HuH-7 (cell line): Measurements from ENCODE around the gene CORO6.

Experiments
- DNase-seq: peaks from one replicate; pipeline ENCODE4 v3.0.0; 2011; ENCODE audit warnings: low spot score

Gene CORO6

GRCh38 chr17:29612404-29613280 lies 10.1 kb downstream of the CORO6 start:
- DNase-seq: no peak

GRCh38 chr17:29612094-29612403 lies 10.7 kb downstream of the CORO6 start:
- no peak for DNase-seq

DNA sequence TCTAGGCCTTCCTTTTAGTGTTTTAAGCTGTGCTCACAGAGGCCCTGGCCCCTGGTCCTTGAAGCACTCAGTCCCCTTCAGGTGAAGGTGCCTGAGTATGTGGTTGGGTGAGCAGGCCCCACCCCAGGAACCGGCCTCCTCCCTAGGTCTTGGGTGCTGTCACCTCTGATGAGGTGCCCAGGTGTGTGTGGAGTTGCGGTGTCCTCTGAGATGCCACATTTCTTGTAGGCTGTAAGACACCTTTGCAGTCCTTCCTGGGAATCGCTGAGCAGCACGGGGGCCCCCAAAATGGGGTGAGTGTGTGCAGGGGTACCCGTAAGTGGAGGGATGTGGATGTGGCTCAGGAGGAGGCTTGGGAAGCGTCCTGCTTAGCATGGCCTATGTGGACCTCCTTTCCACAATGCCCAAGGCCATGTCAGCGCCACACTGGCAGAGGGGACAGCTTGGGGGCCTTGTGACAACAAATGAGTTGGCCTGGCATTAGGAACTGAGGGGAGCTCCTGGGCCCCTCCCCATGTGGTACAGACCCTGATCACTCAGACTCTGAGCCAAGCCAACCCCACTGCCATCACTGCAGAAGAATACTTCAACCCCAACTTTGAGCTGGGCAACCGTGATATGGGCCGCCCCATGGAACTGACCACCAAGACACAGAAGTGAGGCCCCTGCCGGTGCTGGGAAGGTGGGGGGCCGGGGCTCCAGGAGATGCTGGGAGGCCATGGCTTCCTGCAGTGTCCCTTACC lies 11.2 kb downstream of the CORO6 start:
- no peak for DNase-seq

- no peak for DNase-seq
Measured at GRCh38 chr17:29610395-29610794, 12.3 kb downstream of the CORO6 start.

DNA sequence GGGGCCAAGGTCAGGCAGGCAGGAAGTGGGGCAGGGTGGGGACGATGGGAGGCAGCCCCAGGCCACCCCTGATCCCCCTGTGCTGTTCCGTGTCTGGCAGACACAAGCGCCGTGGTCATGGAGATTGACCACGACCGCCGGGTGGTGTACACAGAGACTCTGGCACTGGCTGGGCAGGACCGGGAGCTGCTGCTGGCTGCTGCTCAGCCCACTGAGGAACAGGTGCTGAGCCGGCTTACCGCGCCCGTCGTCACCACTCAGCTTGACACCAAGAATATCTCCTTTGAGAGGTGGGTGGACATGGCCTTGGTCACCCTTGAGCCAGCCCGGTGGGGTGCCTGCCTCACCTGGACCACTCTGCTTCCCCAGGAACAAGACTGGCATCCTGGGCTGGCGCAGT lies 13.7 kb downstream of the CORO6 start:
- no peak for DNase-seq

- no peak for DNase-seq
Measured at GRCh38 chr17:29607557-29608195, 15.0 kb downstream of the CORO6 start.

DNA sequence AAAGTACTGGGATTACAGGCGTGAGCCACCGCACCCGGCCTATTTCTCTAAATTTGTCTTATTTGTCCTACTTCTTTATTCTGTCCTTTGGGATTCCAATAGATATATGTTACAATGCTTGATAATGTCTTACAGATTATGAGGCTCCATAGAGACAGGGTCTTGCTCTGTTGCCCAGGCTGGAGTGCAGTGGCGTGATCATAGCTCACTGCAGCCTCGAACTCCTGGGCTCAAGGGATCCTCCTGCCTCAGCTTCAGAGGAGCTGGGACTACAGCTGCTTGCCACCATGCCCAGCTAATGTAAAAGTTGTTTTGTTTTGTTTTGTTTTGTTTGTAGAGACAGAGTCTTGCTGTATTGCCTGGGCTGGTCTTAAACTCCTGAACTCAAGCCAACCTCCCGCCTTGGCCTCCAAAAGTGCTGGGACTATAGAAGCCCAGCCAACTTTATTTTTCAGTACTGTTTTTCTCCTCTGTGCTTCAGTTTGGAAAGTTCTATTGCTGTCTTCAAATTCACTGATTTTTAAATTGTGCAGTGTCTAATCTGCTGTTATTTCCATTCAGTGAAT lies 19.5 kb downstream of the CORO6 start:
- DNase-seq: no peak

GRCh38 chr17:29597361-29598172 lies 25.1 kb downstream of the CORO6 start:
- no peak for DNase-seq

- no peak for DNase-seq
Measured at GRCh38 chr17:29596811-29597210, 25.9 kb downstream of the CORO6 start.

- no peak for DNase-seq
Measured at GRCh38 chr17:29595943-29596774, 26.6 kb downstream of the CORO6 start.

DNA sequence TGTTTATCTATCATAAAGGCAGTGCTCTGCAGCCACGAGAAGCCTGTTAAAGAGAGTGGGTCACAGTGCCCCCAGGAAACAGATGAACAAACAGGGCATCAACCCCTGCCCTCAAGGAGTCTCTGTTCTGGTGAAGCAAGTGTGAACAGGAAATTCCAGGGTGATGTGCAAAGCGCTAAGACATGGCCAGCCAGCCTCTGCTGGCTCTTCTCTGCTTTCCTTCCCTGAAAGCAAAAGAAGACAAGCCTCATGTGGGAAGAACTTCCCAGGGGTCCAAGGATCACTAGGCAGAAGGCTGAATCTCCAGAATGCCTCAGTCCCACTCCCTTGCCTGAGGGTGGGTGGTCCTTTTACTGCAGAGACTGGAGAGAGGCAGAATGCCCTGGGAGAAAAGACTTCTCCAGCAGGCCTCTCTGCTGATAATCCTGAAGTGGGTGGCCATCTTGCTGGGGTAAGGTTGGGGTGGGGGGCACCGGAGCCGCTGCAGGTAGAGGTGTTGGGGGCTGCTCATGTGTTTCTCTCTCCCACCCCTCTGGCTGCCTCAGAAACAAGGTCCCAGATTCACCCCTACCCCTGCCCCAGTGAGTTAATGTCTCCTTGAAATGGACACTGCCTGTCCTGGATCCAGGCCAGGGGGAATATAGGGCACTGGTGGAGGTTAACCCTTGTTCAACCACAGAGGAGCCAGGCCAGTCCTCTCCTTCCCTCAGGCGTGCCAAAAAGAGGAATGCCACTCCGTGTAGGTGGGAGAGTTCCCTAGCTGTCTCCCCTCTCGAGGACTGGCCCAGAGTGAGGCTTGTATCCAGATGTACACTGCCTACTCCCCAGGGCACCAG lies 27.4 kb downstream of the CORO6 start:
- DNase-seq: no peak

DNA sequence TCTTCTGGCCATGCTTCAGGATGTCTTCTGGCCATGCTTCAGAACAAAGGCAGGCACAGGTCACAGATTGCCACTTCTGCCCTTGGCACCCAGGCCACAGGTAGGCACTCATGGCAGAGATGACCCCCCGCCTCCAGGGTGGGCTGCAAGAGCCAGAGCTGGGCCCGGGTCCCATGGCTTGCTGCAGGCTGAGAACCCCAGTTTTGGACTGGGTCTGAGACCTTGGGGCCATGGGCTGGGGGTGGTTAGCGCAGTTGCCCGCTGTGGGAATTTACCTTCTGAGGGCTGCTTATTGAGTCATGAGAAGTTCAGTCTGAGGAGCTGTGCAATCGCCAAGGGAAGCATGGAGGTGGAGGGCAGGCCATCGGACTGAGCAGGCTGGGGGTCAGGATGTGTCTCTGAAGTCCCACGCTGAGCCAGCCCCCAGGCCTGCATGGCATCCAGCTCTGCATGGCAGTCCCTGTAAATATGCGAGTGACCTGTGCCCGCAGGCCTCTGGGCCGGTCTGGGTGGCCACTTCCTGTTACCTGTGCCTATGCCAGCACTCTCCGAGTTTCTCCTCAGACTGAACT lies 28.1 kb downstream of the CORO6 start:
- DNase-seq: no peak

DNA sequence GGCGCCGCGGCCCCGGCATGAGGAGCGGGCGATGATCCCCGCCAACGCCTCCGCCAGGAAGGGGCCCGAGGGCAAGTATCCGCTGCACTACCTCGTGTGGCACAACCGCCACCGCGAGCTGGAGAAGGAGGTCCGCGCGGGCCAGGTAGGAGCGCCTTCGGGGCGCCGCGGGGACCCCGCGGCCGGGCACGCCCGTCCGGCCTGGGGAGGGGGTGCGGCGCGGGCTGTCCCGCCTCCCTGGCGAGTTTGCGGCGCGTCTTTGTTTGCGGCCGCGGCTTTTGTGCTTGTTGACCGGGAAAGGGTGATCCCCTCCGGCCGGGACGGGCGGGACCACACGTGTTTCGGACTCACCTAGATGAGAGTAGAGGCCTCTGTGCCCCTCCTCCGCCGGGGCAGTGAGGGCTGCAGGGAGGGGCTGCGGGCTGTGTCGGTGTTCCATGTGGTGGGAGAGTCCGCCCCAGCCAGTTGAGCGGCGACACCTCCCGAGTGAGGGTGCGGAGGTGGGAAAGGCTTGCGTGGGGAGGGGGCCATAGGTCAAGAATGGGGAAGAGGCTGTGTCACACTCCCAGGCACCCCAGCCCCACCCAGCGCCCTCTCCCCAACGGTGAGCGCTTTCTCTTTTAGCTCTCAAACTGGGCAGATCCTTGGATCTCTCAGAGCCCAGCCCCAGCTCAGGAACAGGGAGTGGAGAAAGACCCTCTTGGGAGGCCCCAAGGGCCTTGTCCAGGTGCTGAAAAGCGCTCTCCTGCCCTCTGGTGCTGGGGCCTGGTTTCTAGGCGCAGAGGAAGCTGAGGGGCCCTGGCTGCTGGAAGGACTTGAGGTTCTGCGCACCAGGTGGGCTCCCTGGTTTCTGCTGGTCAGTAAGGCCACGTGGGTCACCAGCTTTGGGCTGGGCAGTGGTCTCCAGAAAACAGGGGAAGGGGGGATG lies 28.9 kb downstream of the CORO6 start:
- DNase-seq: peak; percentile 69

- DNase-seq: peak; percentile 64
Measured at GRCh38 chr17:29592850-29593551, 29.7 kb downstream of the CORO6 start, which contains the start of gene ANKRD13B. TSS of gene ANKRD13B (plus strand) at chr17:29593132. CDS start at chr17:29593622, 490 bp downstream.

DNA sequence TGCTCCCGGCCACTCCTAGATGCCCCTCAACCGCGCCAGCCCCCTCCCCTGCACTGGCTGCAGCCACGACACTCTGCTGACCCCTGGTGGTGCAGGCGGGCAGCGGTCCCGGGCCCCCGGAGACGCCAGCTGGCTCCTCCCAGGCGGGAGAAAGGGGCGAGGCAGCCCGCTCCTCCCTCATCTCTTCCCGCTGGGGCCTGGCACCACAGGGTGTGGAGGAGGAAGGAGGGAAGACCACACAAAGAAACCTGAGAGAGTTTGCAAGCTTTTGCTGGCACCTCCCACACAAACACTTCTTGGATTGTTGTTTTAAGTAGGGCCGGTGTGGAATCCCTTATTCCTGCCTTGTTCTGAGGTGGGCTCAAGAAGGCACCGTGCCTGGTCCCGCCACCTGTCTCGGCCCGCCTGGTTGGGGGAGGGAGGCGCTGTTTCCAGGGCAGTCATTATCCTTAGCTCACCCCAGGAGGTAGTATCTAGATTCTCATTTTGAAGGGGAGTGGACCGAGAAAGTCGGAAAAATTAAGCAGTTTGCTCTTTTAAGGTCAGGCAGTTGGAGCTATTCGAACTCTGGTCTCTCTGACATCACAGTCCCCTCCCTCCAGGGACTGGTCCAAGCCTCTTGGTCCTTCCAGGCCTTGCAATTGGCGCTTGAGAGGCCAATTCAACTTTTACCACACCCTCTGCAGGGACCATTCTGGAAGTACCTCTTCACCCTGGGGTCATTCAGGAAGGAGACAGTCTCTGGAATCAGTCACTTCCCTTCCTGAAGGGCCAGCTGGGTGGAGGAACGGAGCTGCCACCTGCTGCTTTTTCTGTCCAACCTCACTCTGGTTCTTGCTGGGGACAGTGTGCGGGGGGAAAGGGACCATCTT lies 30.7 kb downstream of the CORO6 start:
- DNase-seq: peak; percentile 96

- peak; percentile 82 for DNase-seq
Measured at GRCh38 chr17:29591146-29591736, 31.5 kb downstream of the CORO6 start.
